Activated CD4-positive, alpha-beta T cell treated with anti-CD3 and anti-CD28 coated beads, Interleukin-2, amount 50 U/mL, for 48 hours (primary cell): Measurements from ENCODE around the gene PHLDB3.
"Not testable (repeated sequence)": the region's sequence is repeated elsewhere in the genome, so short reads cannot be mapped to it uniquely, and the experiment has no call there.

Experiments
- DNase-seq, 2 experiments: peaks; one replicate each; pipeline ENCODE4 v3.0.0-alpha.2; 2020

Gene PHLDB3

GRCh38 chr19:43504426-43505185 is at the start of gene PHLDB3:
Gene PHLDB3 (minus strand): TSS chr19:43504746. CDS start chr19:43504118, 628 bp downstream.
- DNase-seq = no peak

DNA sequence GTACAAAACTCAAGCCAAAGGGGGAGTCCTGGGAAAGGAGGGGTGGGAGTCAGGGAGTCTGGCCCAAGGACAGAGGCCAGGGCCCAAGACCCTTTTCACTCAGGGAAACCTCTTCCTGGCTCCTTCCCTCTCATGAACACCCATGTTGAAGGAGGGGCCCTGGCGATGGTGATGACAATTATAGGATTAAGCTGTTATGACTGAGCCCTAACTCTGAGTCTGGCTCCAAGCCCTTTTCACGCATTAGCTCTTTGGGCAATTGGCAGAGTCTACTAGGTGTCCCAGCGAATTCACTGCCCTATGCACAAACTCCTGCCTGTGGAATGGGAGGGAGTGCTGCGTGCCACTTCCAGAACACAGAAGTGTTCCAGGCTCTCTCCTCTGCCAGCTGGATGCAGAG is 49.1 kb upstream of the PHLDB3 start:
- DNase-seq = no peak

GRCh38 chr19:43552616-43553015 is 48.1 kb upstream of the PHLDB3 start:
- DNase-seq = no peak

DNA sequence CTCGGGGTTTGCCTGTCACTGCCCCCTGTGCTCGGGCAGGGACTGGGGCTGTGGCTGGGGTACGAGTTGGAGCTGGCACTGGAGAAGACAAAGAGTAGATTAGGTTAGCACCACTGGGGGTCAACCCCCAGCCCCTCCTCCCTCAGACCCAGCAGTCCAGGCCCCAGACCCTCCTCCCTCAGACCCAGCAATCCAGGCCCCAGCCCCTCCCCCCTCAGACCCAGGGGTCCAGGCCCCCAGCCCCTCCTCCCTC is 47.6 kb upstream of the PHLDB3 start:
- DNase-seq = no peak

DNA sequence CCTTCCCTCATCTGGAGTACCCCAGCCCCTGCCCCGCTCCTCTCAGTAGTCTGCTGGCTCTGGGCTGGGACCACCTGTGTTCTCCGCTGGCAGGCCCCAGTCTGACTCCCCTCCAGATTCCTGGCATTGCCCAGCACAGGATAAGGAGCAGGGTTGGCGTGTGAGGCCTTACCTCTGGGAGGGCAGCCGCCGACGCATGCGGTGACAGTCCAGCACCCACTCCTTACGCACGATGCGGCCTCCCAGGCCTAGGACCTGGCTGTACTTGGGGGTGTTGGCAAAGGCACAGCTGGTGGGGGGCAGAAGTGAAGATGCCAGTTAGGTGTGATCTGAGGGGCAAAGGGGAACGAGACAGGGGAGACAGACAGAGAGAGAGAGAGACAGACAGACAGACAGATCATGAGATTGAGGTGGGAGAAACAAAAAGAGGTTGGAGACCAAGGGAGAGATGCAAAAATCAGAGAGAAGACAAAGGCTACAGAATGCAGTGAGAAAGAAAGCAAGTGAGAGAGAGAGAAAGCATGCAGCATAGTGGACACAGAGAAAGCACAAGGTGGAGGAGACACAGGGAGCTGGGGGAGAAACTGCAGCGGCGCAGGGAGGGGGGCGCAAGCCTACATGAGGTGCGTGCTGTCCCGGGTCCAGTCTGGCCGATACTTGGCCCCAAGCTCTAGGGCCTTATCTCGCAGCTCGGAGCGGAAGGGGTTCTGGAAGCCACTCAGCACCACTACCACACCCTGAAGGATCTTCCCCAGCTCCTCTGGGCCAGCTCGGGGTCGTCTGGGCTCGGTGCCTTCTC is 47.1 kb upstream of the PHLDB3 start:
- no peak for DNase-seq

- DNase-seq = no peak
Observed at GRCh38 chr19:43548706-43549105, 44.2 kb upstream of the PHLDB3 start.

DNA sequence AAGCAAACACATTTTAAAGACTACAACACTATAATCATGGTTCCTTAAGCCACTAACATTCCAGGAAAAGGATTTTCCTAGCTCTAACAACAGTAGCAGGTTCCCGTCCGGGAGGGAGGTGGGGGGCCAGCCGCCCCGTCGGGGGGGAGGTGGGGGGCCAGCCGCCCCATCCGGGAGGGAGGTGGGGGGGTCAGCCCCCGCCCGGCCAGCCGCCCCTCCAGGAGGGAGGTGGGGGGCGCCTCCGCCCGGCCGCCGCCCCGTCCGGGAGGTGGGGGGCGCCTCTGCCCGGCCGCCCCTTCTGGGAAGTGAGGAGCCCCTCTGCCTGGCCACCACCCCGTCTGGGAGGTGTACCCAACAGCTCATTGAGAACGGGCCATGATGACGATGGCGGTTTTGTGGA is 43.4 kb upstream of the PHLDB3 start:
- DNase-seq = not testable (repeated sequence)

GRCh38 chr19:43546581-43546980 is 42.0 kb upstream of the PHLDB3 start:
- DNase-seq = no peak

GRCh38 chr19:43545981-43546380 is 41.4 kb upstream of the PHLDB3 start:
- no peak for DNase-seq

DNA sequence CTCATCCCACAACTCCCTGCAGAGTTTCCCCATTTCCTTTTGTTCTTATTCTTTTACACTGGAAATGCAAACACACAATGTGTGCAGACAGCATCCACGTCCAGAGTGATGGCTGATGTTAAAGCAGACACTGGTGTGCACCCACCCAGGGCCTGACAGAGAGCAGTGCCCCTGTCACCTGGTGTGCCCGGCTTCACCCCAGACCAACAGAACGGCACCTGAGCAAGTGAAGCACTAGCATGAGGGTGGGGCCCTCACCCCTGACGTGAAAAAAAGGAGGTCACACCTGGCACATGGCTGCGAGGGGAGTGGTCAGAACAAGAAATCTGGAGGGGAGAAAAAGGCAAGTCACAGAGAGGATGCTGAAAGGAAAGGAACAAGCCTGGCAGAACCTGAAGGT is 40.7 kb upstream of the PHLDB3 start:
- no peak for DNase-seq

DNA sequence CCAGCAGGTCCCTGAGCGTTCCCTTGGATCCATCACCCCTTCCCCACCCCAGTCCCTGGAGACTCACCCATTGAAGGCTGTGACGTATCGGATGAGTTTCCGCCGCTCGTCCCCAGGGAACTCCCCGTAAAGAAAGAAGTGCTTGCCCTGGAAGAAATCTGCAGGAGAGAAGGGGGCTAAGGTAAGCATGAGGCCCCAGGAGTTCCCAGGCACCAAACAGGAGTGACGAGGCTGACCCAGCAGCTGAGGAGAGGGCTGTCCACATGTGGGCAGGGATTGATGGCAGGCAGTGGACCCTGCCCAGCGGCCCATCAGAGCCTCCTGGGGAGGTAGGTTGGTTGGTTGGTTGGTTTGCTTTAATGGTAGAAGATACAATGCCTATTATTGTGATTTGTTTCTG is 39.5 kb upstream of the PHLDB3 start:
- no peak for DNase-seq

DNA sequence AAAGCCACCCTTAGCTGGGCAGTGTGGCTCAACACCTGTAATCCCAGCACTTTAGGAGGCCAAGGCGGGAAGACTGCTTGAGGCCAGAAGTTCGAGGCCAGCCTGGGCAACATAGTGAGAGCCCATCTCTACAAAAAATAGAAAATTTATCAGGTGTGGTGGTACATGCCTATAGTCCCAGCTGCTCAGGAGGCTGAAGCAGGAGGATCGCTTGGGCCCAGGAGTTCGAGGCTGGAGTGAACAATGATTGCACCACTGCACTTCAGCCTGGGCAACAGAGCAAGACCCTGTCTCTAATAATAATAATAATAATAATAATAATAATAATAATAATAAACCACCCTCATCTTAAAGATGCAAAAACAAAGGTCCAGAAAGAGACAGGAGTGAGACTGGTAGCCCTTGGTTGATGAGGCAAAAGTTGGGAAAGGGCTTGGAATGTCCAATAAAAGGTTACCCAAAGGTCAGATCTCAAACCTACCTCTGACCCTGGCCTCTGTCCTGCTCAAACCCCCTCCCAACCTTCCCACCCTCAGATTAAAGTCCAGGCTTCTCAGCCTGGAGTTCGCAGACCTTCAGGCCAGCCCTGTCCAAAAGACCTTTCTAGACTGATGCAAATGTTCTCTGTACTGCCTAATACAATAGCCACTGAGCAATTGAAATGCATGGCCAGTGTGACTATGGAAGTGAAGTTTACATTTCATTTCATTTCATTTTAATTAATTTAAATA is 37.5 kb upstream of the PHLDB3 start:
- no peak for DNase-seq

GRCh38 chr19:43540381-43540780 is 35.8 kb upstream of the PHLDB3 start:
- DNase-seq = no peak

DNA sequence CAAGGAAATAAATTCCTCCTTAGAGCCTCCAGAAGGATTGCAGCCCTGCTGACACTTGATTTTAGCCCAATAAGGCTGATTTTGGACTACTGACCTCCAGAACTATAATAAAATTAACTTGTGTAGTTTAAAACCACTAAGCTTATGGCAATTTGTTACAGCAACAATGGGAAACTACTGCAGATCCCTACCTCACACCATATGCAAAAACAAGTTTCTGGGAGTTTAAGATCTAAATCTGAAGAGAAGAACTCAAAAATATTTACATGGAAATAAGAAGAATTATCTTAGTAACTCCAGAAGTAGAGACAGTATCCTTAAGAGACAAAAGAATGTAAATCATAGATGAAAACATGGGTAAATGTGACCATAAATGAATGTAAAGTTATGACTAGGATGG is 34.4 kb upstream of the PHLDB3 start:
- DNase-seq = no peak

DNA sequence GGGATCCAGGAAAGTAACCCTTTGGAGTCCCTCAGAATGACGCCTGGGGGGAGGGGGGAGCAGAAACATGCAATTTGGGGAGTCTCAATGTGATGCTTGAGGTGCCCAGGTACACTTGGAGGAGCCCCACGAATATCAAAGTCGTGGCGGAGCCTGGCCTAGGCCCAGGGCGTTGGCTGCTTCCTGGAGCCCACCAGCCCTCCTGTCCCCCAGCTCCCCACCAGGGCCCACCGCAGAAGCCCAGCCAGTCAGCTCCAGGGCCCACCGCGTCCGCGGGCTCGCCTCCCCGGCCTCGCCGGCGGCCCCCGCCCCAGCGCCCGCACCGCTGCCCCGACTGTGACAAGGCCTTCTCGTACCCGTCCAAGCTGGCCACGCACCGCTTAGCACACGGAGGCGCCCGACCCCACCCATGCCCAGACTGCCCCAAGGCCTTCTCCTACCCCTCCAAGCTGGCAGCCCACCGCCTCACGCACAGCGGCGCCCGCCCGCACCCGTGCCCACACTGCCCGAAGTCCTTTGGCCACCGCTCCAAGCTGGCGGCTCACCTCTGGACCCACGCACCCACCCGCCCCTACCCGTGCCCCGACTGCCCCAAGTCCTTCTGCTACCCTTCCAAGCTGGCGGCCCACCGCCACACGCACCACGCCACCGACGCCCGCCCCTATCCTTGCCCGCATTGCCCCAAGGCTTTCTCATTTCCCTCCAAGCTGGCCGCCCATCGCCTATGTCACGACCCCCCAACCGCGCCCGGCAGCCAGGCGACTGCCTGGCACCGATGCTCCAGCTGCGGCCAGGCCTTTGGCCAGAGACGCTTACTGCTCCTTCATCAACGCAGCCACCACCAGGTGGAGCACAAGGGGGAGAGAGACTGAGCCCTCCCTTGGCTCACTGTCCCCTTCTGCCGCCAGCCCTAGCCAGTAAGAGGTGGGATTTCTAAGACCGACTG is 30.5 kb upstream of the PHLDB3 start:
- peak; percentile 22 to 28 for DNase-seq

GRCh38 chr19:43534305-43534815 is 29.8 kb upstream of the PHLDB3 start:
- no peak for DNase-seq

- DNase-seq = peak; percentile 95
Observed at GRCh38 chr19:43533546-43534304, 29.2 kb upstream of the PHLDB3 start.

DNA sequence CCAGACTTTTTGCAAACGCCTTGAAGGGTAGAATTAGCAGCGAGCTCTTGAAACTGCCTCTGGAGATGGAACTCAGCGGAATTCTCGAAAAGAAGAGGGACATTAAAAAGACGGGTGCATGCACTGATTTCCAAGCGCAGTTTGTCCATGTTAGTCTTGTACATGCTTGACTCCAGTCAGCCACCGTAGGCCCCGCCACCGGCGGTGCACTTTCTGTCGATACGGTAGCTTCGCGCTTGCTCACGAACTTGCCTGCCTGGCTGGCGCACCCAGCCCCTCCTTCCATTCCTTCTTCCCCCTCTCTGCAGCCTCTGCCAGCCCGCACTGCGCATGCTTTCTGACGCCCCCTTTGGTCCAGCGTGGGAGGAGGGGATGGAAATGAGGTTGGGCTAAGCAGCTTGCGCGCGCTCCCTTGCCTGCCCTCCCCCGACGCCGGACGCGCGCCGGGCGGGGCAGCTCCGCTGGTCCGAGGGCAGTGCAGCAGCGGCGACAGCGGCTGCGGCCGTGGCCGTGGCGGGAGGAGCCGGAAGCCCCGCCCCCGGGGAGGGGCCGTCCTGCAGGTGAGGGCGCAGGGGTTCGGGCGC is 28.5 kb upstream of the PHLDB3 start, which contains the start of gene ZNF575:
Gene ZNF575 (plus strand): TSS at position 227 of the 584 bp plus-strand sequence. CDS start 1,235 bp downstream, outside the sequence.
- peak; percentile 88 to 91 for DNase-seq

- DNase-seq = no peak
Observed at GRCh38 chr19:43532571-43532961, 28.0 kb upstream of the PHLDB3 start.

DNA sequence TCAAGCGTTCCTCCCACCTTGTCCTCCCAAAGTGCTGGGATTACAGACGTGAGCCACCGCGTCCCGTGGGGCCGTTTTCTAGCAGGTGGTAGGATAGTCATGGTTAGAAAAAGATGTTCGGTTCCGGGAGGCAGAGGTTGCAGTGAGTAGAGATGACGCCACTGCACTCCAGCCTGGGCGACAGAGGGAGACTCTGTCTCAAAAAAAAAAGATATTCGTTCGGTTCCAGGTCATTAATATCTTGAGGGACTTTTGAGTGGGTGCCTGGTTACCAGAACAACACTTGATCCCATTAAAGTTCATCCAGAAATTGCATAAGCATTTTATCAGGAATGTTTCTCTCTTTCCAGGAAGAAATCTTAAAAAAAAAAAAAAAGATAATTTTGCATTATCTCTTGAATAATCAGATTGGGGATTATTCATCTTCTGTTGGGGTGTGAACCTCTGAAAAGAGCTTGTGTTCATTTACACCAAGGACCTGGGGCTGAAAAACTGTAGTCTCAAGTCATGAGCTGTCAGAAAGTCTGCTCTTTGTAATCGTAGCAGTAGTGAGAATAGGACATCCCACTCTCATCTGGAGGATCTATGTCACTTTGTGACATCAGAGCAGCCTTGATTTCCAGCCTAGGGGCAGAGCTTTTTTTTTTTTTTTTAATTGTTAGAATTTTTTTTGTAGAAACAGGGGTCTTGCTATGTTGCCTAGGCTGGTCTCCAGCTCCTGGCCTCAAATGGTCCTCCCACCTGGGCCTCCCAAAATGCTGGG is 23.5 kb upstream of the PHLDB3 start:
- no peak for DNase-seq
